GM18519 (cell line): ENCODE data around the gene RSRC1.
"Not testable (repeated sequence)": the region's sequence is repeated elsewhere in the genome, so short reads cannot be mapped to it uniquely, and the experiment has no call there.

Experiments
- ATAC-seq: cut with Tn5 transposase; IDR thresholded peaks from one replicate; pipeline ENCODE4 v1.9.1; 2021; ENCODE audit warnings: mild to moderate bottlenecking, moderate library complexity; ENCODE audit not compliant: unreplicated experiment, low FRiP score

RSRC1 gene

DNA sequence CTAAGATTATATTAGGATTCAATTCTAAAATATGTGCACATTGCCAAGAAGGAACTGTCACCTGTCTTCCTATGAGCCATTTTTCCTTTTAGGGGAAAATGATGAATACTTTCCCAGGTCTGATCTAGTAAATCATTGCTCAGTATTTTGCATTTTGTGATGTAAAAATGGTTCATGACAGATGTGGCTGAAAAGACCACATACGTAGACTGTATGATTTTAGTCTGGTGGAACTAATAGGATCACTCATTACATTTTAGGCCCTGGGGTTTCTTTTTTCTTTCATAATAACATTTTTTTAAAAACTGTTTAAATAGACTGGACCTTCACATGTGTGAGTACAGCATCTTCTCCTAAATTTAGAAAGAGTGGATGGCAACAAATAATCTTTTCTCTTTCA is 259.4 kb downstream of the RSRC1 start:
- ATAC-seq: no peak

DNA sequence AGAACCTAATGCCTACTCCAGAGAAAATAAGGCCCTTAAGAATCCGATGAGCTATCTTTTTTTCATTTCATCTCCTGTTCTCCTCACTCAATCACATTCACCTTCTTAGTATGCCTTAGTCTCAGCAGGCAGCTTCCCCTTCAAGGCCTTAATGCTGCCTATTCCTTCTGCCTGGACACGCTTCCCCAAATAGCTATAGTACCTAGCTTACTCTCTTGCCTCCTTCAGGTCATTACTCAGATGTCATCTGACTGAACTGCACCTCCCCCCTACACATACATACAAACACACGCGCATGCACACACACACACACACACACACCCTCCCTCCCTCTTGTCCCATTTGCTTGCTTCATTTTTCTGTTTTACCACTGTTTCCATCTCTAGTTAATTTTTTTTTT is 269.6 kb downstream of the RSRC1 start:
- ATAC-seq: no peak

DNA sequence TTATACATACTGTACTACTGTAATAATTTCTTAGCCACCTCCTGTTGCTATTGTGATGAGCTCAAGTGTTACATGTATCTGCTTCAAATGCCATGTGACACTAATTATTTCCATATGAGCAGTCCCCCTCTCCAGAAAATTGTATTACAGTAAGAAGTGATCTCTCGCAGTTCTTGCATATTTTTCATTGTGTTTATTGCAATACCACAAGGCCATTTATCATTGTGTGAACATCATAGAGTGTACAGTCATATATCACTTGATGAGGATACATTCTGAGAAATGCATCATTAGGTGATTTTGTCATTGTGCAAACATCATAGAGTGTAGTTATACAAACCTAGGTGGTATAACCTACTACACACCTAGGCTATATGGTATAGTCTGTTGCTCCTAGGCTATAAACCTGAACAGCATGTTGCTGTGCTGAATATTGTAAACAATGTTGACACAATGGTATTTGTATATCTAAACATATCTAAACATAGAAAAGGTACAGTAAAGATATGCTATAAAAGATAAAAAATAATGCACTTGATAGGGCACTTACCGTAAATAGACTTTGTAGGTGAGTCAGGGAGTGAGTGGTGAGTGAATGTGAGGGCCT is 271.5 kb downstream of the RSRC1 start:
- no peak for ATAC-seq

DNA sequence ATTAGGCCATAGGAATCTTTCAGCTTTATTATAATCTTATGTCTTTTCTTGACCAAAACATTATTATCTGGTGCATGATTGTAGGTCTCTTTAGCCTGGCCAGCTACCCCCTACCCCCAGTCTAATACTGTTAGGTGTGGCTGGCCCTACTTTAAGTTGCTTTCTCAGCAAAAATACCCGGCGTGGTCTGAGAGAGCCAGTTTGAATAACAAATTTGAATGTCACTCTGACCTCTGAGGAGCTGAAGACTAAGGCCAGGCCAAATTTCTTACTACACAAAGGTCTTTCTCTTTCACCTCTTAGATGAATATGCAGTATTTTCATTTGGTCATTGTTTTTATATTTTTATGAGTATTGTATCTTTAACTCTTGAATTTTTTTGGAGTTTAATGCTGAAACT is 272.6 kb downstream of the RSRC1 start:
- no peak for ATAC-seq

DNA sequence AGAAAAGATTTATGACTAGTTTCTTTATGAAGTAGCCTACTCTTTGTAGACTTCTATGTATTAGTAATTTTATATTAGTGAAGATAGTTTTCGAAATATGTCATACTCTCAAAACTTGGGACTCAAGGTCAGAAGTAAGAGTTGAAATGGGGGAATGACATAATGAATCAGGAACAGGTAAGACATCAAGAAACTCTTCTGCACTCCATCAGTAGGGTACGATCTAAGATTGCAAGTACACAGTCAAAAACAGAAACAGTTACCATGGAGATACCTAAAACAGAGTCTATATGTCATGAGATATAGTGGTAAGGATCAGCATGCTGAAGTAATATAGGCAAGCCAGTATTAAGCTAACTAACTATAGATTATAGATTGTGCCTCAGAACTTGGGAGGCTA is 274.1 kb downstream of the RSRC1 start:
- peak; percentile 93 for ATAC-seq

DNA sequence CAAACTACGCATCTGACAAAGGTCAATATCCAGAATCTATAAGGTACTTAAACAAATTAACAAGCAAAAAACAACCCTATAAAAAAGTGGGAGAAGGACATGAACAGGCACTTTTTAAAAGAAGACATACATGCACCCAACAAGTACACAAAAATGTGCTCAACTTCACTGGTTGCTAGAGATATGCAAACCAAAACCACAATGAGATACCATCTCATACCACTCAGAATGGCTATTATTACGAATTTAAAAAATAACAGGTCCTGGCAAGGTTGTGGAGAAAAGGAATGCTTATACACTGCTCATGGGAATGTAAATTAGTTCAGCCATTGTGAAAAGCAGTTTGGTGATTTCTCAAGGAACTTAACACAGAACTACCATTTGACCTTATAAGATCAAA is 285.5 kb downstream of the RSRC1 start:
- no peak for ATAC-seq

DNA sequence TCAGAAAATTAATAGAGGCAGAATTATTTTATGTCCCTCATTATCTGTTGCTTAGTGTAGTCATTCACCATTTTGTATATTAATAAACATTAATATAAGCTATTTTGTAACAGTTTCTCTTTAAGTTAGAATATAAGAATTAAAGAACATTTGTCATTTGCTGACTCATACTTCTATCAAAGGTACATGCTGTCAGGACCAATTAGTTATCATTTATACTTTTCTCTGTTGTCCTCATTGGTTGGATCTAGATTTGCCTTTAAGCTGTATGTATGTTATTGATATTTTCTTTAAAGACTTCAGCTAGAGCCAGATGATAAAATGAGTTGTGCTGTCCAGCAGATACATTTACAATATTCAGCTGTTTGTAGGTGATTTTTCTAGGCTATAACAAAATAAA is 292.7 kb downstream of the RSRC1 start:
- no peak for ATAC-seq

DNA sequence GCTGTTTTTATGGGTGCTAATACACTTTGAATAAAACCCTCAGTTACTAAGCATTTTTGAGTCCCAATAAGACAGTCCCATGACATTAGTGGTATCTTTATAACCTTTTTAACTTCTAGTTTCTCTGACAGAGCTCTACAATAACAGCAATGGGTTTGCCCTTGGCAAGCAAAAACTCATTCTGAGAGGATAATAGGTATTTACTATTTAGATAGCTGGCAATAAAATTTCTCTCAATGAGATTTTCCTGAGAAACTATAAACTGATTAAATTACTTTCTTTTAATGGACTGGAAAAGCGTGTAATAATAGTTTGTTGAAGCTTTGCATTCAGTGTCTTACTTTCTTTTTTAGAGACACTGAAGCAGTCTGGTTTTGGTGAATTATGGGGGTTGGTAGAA is 293.1 kb downstream of the RSRC1 start:
- no peak for ATAC-seq

DNA sequence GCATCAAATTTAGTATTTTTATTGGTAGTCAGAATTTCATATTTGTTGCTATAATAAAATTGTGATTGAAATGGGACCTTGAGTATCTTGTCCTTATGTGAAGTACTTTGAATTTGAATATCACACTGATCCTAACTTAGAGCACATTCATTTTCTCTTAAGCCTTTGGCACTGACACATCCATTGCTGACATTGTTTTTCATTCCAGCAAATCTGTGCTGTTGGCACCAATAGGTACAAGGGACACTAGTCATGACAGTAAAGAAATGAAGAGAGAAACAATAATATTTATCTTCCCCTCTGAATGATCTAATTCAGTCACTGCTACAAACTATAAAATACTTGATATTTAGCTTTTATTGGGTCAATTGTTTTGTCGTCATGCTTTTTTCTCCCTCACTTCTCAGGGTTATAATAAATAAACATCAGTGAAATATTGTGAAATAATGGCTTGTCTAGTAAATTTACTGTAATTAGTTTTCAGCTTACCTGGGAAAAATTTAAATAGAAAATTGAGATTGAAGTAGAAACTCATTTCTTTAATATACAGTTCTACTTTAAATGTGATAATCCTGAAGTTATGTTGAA is 294.3 kb downstream of the RSRC1 start:
- ATAC-seq: no peak

DNA sequence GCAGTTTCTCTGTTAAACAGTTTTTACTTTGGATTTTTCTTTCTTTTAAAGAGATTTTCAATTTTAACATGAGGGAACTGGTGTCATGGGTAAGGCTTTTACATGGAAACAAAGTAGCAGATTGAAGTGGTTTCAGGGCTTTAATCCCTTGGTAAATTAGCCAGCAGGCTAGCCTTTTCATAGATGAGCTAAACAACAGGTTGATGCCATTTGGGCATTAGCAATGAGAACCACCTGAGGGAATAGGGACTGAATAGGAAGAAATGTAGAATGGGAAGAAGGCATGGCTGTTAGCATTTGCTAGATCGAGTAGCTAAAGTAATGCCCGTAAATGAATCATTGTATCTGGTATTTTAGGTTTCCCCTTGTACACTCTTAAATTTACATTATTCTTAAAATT is 295.6 kb downstream of the RSRC1 start:
- ATAC-seq: no peak

DNA sequence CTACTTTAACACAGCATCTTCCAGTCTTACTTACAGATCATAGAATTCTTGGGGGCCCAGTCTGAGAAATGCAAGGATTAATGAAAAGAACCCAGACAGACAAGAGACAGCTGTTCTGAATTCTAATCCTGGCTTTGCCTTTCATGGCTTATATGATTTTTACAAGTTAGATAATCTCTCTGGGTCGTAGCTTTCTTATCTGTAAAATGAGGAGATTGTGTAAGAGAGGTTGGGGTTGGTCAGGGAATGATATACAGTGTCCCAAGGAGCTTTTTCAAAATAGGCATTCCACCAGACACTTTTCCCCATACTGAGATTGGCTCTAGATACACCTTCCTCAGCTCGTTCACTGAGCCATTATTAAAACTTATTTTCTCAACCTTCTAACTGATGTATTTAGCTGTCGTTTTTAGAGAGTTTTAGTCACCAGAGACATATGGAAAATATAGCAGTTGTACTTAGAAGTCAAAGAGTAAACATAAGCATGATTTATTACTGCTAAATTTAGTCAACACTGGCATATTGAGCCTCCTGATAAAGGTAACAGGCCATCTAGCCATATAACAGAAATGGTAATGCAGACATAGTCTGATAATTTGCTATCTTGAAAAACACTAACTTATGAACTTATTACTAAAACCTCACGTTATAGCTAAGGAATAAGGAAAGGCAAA is 298.1 kb downstream of the RSRC1 start:
- ATAC-seq: no peak

DNA sequence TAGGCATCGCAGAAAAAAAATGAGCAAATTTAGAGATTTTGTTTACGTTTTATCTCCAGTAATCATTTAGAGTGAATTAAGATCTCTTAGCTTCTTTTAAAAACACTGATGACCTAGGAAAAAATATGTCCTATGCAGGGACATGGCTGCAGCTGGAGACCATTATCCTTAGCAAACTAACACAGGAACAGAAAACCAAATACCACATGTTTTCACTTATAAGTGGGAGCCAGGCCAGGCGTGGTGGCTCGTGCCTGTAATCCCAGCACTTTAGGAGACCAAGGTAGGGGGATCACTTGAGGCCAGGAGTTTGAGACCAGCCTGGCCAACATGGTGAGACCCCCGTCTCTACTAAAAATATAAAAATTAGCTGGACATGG is 298.6 kb downstream of the RSRC1 start:
- not testable (repeated sequence) for ATAC-seq

DNA sequence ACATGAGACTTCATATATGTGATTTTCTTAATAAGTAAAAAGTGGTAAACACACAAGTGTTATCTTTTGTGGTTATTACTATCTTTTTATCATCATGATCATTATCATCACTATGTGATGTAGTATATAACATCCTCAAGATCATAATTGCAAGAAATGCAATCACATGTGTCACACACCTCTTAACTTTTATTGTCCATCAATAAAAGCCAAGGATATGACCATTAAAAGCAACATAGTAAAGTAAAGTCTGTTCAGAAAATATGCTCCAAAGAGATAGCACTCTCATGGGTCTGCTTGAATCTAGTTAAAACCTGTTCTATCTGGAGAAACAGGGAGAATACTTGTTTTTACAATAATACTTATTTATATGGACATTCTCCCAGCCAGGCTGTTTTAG is 308.1 kb downstream of the RSRC1 start:
- no peak for ATAC-seq

DNA sequence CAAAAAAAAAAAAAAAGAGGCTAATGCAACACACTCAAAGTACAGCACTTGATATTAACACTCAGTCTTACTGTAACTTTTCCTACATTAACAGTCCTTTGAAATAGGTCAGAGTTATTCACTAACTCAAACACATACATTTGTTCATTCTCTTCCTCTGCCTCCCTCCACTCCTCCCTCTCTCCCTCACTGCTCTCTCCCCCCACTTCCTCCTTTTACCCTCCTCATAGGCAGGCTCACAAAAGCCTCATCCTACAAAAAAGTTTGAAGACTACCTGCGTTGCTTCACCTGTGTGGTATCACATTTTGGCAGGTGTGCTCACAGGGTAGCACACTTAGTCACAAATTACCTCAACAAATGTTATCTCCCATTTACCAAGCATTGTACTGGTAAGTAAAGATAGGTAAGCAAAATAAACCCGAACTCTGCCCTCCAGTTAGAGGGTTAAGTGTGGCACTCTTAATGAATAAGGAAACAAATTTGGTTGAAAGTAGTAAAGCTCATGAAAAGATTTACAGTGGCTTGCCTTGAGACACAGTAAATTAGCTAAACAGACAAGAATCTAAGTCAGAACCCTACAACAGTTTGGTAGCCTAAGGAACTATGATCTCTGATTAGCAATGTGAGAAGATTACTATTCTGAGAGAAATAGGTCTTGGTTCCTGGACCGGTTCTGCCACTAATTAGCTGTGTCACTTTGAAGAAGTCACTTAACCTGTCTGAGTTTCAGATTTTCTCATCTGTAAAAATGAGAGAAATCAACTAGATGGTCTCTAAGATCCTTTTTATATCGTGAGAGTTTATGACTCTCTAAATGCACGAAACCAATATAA is 310.1 kb downstream of the RSRC1 start:
- ATAC-seq: peak; percentile 38

DNA sequence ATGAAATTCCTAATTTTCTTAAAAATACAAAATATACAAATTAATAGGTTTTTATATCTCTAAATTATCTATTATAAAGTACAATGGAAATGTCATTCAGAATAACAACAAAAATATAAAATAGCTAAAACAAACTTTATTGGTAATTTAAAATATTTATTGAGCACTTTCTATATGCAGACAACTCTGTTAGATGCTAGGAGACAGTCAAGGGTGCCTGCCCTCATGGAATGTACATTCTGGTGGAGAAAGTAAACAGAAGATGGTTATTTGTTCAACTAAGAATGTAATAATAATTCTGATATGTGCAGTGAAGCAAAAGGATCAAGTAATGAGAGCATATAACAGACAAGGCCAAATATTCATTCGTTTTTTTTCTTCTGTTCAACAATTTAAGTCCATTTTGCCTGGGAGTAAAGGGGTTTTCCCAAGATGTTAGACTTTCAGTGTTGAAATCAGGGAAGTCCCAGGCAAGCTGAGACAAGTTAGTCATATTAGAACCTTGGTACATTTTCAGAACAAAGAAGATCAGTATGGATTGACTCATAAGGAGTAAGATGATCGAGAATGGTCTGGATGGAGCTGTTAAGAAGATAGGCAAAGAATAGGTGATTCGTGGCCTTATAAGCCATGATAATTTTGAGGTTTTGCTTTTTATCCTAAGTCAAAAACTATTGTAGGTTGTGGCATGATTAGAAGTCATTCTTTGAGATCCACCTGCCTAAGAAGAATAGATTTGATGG is 310.9 kb downstream of the RSRC1 start:
- ATAC-seq: peak; percentile 95

DNA sequence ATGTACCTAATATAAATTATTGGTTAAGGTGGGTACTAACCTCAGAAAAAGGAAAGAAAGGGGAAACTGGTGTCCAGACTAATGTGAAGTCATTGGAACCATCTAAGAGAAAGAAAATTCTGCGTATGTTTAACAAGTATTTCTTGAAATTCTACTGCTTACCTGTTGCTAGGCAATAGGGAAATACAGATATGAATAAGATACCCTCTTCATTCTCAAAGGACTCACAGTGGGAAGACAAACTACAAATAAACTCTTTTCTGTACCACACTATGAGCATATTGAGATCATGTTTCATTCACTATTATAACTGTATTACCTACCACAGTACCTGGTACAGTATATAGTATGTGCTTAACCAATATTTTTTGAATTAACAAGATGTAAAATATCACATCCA is 320.6 kb downstream of the RSRC1 start:
- ATAC-seq: no peak

DNA sequence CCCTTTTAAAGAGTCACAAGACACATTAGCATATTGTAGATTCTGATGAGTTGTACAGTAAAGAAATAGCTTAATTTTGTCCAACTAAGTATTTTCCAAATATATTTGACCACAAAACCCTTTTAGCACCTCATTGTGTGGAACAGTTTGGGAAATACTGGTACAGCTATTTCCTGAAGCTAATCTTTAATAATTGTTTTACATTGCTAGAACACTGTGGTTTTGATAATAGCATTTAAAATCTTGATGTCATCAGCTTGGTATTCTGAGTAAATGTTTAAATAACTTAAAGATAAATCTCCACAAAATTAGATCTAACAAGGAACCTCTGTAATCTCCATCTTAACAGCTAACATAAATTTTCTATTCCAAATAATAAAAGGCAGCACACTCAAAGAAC is 321.1 kb downstream of the RSRC1 start:
- no peak for ATAC-seq

DNA sequence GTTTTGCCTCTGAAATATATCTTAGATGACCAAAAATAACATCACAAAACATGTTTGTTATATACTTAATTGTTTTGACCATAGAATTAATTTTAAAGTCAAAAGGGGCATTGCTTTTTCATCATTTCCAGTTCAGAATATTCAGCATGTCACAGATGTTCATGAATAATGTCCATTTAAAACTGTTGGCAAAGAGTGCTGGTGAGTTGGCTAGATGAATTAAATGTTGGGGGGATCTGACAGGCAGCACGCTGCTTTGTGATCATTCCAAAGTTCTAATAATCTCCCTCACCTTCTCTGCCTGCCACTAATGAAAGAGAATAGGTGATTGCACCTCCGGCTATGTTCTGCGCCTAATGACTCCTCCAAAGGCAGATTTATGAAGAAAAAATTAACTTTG is 321.9 kb downstream of the RSRC1 start:
- ATAC-seq: no peak

DNA sequence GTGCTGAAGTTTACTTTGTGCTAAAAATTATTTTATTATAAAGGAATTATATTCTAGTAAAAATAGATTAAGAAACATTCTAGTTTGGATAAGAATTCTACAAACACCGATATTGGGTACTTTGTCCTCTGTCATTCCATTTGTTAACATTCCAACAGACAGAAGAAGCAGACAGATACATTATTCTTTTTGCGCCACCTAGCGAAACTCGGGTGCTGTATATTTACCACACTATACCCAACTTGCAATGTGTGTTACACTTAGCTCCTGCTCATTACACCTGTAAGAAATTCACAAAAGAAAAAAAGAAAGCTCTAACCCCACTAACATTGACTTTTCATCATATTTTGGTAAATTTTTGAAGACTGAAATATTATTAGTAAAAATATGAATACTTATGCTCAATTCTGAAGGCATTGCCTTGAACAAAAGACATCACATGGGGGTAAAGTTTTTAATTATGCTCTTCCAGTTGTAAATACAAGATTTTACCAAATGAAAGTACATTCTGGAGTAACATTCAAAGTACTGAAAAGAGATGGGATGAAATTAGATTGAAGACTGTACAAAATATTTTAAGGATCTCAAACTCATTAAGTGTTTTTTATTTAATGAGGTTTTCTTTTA is 324.6 kb downstream of the RSRC1 start:
- ATAC-seq: no peak

DNA sequence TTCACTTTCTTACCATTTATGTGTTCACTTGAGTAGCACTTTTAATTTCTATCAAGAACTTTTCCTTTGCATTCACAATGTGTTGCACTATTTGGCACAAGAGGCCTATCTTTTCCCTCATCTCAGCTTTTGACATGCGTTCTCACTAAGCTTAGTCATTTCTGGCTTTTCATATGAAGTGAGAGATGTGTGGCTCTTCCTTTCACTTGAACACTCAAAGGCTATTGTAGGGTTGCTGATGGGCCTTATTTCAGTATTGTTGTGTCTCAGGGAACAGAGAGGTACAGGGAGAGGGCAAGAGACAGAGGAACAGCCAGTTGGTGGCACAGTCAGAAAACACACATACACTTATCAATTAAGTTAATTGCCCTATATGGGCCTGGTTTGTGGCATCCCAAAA is 333.7 kb downstream of the RSRC1 start:
- peak; percentile 99 for ATAC-seq
